GM10248 (cell line): ENCODE results near the gene HLA-DOB.

Experiments
- CTCF ChIA-PET: fragments of 300-600 bp; sonication (Branson Sonifier 250); formaldehyde crosslinking; extraction: SDS; loops from one replicate; lab custom pipeline; 2021; ENCODE audit warnings: antibody characterized with exemption; lab: Yijun Ruan, JAX
- POLR2A ChIA-PET: fragments of 350-650 bp; sonication (Branson Sonifier 250); formaldehyde crosslinking; extraction: SDS; loops from one replicate; lab custom pipeline; 2020; ENCODE audit warnings: antibody characterized with exemption; lab: Yijun Ruan, JAX
- DNase-seq: peaks from one replicate; pipeline ENCODE4 v3.0.0; 2012; ENCODE audit errors: extremely low spot score
- TF ChIP-seq, protein P1 (sequence below): IDR thresholded peaks from 2 replicates; pipeline ENCODE4 v1.5.1; 2012; ENCODE audit warnings: mild to moderate bottlenecking, low read depth; ENCODE audit errors: extremely low read depth, missing control alignments, control extremely low read depth

Gene HLA-DOB

DNA sequence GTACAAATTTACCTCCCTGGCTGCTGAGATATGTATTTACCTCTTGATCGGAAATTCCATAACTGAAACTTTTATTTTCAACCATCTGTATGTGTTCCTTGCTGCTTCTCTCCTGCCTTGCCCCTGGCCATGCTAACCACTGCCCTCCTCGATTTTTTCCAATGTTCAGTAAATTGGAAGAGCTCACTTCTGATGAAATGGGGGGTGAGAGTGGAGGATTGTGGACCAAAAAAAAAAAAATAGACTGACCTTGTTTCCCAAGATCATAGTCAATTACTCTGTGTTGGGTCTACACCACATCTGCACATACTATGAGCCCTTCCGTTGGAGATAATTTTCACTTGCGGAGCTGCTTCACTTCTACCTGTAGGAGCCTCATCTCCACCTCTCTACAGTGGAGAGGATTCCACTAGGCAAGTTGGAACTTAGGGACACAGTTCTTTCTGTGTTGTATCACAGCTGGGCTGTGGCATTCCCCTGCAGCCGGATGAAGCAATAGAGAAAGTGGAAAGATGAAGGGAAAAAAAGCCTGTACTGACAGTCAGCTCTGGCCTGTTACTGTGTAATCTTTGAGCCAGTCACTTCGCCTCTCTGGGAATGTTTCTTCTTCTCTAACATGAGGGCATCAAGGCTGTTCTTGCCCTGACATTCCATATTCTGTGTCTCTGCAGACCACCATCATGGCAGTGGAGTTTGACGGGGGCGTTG is 38.8 kb upstream of the HLA-DOB start:
- no peak for DNase-seq
- TF ChIP-seq, protein P1, sequence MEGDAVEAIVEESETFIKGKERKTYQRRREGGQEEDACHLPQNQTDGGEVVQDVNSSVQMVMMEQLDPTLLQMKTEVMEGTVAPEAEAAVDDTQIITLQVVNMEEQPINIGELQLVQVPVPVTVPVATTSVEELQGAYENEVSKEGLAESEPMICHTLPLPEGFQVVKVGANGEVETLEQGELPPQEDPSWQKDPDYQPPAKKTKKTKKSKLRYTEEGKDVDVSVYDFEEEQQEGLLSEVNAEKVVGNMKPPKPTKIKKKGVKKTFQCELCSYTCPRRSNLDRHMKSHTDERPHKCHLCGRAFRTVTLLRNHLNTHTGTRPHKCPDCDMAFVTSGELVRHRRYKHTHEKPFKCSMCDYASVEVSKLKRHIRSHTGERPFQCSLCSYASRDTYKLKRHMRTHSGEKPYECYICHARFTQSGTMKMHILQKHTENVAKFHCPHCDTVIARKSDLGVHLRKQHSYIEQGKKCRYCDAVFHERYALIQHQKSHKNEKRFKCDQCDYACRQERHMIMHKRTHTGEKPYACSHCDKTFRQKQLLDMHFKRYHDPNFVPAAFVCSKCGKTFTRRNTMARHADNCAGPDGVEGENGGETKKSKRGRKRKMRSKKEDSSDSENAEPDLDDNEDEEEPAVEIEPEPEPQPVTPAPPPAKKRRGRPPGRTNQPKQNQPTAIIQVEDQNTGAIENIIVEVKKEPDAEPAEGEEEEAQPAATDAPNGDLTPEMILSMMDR: no peak
- ChIA-PET CTCF (interaction anchor here (0.7 to 13.7 kb wide), 12 partner anchors 8 to 271 kb away, joined by 3 to 339 read pairs (median 6); partner anchors contain the start of genes PSMB8 and TAP2), POLR2A (interaction anchor here (0.6 to 3.6 kb wide), 5 partner anchors 12 to 696 kb away, joined by 3 to 44 read pairs (median 3); partner anchors contain the start of gene PSMB8)

DNA sequence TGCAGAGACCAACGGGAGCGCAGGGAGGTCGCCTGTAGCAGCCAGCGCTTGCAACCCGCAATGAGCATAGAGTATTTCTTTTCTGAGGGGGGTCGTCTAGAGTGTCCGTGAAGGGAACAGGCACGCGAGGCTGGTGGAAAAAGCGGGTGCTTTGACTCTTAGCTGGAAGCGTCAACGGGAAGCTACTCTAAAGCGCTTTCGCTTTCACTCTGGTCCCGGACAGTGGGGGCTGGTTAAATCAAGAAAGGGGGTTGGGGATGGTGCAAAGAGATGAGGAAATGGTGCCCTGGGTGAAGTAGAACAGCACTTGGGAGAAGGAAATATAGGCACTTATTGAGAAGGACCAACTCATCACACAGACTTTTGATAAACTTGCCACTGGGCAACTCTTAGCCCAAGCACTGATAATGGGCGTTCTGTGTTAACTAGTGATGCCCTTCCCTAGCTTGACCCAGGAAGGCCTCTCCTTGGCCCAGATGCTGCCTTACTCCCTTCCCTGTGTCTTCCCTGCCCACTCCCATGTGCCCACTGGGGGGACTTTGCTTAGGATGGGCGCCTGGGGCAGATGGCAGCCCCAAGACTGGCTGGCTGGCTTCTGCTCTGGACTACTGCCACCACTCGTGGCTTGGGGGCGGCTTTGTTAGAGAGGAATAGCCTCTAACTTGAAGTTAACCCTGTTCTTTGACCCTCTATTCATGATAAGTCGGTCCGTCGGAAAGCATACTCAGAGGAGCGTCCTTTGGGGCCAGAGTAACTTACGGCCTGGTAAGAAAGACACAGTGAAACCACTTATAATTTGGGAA is 37.8 kb upstream of the HLA-DOB start:
- TF ChIP-seq, protein P1: no peak
- DNase-seq: peak; percentile 64
- ChIA-PET CTCF (interaction anchor here (0.7 to 13.7 kb wide), 18 partner anchors 9 to 130 kb away, joined by 3 to 339 read pairs (median 6); partner anchors contain the start of genes PSMB8 and TAP2), POLR2A (interaction anchor here (0.6 to 3.6 kb wide), 4 partner anchors 11 to 695 kb away, joined by 3 to 44 read pairs (median 20); partner anchors contain the start of genes PSMB8 and TAP2)

DNA sequence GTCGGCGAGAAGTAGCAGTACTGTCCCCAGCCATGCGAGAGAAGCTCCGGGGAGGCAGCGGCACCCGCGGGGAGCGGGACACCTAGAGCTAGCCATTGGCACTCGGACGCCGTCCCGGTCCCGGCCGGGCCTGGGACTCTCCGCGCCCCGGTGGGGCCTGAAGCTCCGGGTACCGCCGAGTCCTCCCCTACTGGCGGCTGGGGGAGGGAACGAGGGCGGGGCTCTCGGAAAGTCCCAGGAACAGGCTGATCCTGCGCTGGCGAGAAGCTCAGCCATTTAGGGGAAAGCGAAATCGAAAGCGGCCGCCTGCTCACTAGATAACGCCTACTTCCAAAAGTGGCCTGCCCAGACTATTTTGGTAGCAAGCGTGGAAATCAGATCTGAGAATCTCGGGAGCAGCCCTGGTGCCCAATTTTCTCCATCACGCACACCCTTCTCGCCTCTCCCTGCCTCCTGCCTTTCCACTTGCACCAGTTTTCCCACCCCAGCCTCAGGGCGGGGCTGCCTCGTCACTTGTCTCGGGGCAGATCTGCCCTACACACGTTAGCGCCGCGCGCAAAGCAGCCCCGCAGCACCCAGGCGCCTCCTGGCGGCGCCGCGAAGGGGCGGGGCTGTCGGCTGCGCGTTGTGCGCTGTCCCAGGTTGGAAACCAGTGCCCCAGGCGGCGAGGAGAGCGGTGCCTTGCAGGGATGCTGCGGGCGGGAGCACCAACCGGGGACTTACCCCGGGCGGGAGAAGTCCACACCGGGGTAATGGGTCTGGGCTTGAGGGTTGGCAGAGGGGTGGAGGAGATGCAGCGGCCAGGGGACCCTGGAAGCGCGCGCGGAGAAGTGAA is 37.0 kb upstream of the HLA-DOB start, which contains the start of the genes PSMB9 and TAP1:
Gene PSMB9 (plus strand): TSS at position 652 of the 835 bp plus-strand sequence. CDS start 38 bp downstream, at position 690.
Gene TAP1 (minus strand): TSS at position 164 of the 835 bp plus-strand sequence. CDS start 68 bp downstream, at position 96.
- ChIA-PET POLR2A (interaction anchor here (0.6 to 3.6 kb wide), 8 partner anchors 10 to 1661 kb away, joined by 3 to 44 read pairs (median 4); partner anchors contain the start of genes PSMB8 and TAP2), CTCF (interaction anchor here (0.7 to 13.7 kb wide), 27 partner anchors 10 to 440 kb away, joined by 3 to 339 read pairs (median 5); partner anchors contain the start of genes HLA-DMA, HLA-DQB1, PSMB8 and TAP2)
- DNase-seq: peak; percentile 93
- TF ChIP-seq, protein P1: peak; percentile 97

DNA sequence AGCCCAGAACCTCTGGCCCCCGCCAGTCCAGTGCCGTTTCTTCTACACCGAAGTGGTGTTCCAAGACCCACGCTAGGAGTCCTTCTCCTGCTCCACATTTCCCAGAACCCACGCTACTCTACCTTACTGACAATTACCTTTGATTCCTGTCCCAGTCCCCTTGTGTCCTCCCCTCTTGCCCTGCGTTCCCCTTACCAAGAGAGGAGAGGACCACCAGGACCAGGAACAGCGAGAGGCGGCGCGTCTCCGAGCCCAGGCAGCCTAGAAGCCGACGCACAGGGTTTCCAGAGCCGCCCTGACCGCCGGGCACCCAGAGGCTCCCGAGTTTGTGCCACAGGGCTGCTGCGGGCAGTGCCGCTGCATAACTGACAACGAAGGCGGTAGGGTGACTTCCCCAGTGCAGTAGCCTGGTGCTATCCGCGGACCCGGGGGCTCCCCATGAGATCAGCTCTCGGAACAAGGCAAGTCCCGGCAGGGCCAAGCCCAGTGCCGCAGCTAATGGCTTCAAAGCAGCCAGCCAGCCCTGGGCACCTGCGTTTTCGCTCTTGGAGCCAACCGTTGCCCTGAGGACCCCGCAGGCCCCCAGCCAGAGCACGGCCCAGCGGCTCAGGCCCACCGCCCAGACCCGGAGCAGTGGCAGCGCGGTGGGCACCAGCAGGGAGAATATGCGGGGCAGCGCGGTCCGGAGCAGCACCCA is 36.2 kb upstream of the HLA-DOB start:
- CTCF ChIA-PET: interaction anchor here (0.8 to 13.7 kb wide), 24 partner anchors 11 to 439 kb away, joined by 3 to 339 read pairs (median 5); partner anchors contain the start of genes HLA-DMA, HLA-DQB1, PSMB8 and TAP2
- TF ChIP-seq, protein P1: no peak
- POLR2A ChIA-PET: interaction anchor here (0.6 to 3.6 kb wide), 7 partner anchors 9 to 1661 kb away, joined by 3 to 44 read pairs (median 4); partner anchors contain the start of genes PSMB8 and TAP2
- peak; percentile 58 for DNase-seq
